NCI-H345 treated with DMSO at 0.1 percent for 48 hours (cell line): ENCODE measurements around the gene RPL35A.
A peak's percentile ranks its signal among the peaks of the same experiment; 100 is the strongest.
"Not testable (repeated sequence)": the region's sequence is repeated elsewhere in the genome, so short reads cannot be mapped to it uniquely, and the experiment has no call there.

Source experiments
- DNase-seq: peaks from one replicate; lab custom pipeline; 2025; ENCODE audit not compliant: unreplicated experiment; lab: John Stamatoyannopoulos, UW

RPL35A gene

DNA sequence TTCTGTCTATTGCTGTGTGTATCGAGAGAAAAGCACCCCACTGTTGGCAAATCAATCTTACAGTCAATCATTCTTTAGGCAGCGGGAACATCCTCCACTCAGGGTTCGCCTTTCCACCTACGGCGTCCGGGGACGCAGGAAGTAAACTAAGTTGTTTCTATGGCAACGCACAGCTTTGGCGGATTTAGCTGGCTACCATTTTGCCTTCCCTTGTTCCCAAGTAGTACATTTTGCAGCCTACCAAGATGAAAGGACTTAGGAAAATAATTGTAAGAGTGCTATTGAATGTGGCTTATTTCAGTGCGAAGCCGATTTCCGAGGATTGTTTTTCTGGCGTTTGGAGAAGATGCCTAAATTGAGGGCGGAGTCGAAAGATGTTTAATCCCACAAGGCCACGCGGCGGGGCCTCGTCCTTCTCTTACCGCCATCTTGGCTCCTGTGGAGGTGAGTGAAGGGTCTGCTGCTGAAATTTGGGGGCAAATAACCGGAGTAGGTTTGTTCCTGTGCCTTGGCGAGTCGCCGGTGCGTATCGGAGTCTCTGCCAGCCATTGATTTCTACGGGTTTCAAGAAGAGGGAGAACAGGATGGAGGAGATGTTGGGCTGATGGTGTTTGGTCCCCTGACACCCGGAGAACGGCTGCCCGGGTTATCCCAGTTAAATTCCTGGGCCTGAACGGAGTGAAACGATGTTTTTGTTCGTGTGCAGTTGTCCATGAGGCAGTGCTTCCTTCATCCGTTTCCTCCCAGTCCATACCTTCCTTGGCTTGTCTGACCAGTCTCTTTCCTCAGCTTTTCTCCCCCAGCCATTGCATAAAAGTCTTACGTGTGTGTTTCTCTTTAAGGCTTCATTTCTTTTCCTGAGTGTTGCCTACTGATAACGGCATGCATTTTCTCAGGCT lies at the start of gene RPL35A:
RPL35A (plus strand) TSS at position 413 of the 899 bp plus-strand sequence. CDS start 778 bp downstream, outside the sequence.
- peak; percentile 99 for DNase-seq

DNA sequence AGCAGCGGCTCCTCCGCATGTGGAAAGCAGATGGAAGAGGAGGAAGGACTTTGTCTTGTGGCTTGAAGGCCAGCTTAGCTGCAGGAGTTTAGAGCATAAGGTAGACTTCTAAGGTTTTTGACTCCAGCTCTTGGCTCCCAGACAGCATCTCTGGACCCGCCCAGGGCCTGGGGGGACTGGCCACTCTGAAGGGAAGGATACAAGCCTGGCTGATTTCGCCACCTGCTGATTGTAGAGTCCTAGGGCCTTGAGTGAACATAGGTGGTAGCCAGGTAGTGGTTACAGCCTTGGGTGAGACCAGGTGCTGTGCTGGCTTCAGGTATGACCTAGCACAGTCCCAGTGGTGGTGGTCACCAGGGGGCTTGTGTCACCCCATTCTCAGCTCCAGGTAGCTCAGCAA lies 48.4 kb upstream of the RPL35A start:
- no peak for DNase-seq

- DNase-seq: peak; percentile 11
Measured at GRCh38 chr3:197906023-197906849, 43.8 kb upstream of the RPL35A start.

GRCh38 chr3:197906850-197907187 lies 43.2 kb upstream of the RPL35A start:
- no peak for DNase-seq

DNA sequence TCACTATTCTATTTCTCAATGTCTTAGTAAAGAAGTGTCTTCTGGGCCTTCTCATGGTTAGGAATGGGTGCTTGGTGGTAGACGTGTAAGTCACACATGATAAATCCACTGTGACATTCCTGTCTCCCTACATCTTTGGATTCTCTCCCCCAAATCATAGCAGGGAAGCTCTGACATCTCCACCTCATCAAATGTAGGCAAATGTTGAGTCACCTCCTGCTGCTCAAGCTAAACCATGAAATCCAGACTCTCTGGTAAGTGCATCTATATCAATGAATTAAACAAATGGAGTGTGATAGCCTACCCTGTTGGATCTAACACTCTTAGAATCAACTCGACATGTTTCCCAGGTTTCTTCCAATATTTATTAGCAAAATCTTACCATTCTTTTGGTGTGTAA lies 42.8 kb upstream of the RPL35A start:
- DNase-seq: no peak

DNA sequence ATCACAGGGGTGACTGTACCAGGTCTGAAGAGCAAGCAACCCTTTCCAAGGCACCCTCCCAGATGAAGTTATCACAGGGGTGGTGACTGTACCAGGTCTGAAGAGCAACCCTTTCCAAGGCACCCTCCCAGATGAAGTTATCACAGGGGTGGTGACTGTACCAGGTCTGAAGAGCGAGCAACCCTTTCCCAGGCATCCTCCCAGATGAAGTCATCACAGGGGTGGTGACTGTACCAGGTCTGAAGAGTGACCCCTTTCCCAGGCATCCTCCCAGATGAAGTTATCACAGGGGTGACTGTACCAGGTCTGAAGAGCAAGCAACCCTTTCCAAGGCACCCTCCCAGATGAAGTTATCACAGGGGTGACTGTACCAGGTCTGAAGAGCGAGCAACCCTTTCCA lies 41.4 kb upstream of the RPL35A start:
- not testable (repeated sequence) for DNase-seq

GRCh38 chr3:197908957-197909701 lies 40.9 kb upstream of the RPL35A start:
- no peak for DNase-seq

- no peak for DNase-seq
Measured at GRCh38 chr3:197912741-197913476, 37.1 kb upstream of the RPL35A start.

DNA sequence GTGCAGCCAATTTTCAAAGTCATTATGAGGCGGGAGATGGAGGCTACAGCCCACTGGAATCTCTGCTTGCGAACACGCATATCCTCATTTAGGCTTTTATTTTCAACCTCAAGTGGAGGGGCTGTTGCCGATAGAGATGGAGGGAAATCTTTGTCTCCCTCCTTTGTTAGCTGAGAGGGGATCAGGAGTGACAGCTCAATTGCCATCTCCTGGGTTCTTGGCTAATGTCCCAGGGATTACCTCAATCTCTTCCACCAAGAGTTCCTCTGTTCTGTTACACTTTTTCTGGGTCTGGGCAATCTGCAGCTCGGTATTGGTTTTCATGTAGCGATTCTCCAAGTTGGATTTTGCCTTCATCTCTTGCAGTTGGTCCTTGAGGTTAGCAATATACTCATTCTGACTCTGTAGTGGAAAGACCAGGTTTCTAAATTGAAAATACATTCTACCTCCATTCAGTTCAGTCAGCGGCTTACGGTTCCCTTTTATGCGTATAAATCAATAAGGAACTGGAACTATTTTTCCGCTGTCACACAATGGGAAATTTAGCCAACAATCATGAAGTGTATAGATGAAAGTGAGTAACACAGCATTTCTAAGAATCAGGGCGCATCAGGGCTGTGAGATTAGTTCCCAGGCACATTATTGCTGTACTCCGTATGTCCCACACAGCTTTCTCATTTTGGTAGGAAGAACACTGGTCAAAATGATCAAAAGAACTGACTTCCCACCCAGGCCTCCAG lies 36.2 kb upstream of the RPL35A start:
- DNase-seq: no peak

DNA sequence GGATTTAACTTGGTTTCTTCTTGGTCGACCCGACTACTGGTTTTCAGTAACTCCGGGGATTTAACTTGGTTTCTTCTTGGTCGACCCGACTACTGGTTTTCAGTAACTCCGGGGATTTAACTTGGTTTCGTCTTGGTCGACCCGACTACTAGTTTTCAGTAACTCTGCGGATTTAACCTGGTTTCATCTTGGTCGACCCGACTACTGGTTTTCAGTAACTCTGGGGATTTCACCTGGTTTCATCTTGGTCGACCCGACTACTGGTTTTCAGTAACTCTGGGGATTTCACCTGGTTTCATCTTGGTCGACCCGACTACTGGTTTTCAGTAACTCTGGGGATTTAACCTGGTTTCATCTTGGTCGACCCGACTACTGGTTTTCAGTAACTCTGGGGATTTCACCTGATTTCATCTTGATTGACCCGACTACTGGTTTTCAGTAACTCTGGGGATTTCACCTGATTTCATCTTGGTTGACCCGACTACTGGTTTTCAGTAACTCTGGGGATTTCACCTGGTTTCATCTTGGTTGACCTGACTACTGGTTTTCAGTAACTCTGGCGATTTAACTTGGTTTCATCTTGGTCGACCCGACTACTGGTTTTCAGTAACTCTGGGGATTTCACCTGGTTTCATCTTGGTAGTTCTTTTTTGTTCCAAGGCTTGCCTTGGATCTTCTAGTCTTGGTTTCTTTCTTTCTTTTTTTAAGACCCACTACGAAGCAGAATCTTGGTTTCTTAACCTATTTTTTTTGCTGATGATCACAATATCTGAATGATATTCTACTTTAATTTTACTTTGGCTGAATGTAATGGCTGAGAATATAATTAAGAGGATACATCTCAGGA lies 28.3 kb upstream of the RPL35A start:
- DNase-seq: not testable (repeated sequence)

- no peak for DNase-seq
Measured at GRCh38 chr3:197926418-197926817, 23.6 kb upstream of the RPL35A start.

DNA sequence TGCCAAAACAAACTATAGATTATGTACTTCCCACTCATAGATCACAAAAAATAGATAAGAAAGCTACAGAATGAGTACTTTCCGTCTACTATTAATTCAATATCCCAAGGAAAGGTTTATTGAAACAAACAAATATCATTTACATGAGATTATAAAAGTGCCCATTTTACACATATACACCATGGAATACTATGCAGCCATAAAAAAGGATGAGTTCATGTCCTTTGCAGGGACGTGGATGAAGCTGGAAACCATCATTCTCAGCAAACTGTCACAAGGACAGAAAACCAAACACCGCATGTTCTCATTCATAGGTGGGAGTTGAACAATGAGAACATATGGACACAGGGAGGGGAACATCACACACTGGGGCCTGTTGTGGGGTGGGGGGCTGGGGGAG lies 22.4 kb upstream of the RPL35A start:
- DNase-seq: not testable (repeated sequence)

DNA sequence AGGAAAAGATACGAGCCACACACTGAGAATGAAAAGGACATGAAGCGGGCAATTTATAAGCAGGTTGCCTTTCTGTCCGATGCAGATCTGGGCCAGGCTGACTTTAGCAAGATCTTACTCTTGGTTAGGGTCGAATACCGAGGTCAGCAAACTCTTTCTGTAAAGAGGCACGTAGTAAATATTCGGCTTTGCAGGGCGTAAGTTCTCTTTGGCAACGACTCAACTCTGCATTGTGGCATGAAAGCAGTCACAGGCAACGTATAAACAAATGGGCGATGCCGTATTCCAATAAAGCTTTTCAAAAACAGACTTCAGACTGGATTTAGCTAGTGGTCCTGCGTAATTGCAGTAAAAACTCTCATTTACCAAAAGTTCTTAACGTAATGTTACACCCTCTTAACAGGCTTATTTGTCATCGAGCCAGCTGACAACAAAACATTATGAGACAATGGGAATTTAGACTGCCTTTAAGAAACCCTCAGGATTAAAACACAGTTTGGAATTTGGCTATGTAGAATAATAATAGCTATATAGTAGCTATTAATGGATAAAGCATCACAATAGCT lies 13.1 kb upstream of the RPL35A start:
- no peak for DNase-seq

DNA sequence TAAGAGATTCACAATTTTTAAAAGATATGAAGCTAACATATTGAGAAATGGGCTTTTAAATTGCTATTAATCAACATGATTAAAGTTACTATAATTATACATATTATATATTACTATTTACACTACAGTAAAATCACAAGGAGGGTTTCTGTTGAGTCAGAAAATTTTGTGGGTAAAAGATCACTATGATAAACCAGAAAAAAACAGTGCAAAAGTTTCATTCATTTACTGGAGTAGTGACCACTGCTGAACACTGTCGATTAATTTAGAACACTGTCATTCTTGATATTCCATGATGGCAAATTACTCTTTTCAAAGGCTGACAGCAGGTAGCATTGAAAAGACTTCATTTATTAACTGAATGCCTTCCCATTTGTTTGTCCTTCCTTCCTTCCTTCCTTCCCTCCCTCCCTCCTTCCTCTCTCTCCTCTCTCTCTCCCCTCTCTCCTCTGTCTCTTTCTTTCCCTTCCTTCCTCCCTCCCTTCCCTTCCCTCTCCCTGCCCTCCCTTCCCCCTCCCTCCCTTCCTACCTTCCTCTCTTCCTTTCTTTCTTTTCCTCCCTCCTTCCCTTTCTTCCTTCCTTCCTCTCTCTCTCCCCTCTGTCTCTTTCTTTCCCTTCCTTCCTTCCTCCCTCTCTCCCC lies 9.1 kb upstream of the RPL35A start:
- no peak for DNase-seq

- peak; percentile 9 for DNase-seq
Measured at GRCh38 chr3:197942956-197943556, 6.9 kb upstream of the RPL35A start.

DNA sequence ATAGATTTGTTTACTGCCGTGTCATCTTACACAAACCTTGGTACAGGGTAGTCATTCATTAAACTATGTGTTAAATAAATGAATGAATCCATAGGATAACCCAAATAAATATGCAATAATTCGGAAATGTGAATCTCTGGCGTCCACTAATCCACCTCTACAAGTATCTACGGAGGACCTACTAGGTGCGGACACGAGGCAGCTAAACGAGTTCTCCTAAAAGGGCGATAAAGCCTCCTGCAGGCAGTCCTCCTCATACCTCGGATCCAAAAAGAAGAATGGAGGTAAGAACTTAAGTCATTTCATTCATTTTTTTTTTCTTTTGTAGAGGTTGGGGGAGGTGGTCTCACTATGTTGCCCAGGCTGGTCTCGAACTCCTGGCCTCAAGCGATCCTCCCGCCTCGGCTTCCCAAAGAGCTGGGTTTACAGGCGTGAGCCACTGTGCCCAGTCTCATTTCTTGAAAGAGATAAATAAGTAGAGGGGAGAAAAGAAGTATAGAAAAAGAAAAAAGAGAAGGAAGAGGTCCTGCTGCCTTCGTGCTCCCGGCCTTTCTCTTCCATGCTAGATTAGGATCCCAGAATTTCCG lies 706 bp upstream of the RPL35A start:
- no peak for DNase-seq

DNA sequence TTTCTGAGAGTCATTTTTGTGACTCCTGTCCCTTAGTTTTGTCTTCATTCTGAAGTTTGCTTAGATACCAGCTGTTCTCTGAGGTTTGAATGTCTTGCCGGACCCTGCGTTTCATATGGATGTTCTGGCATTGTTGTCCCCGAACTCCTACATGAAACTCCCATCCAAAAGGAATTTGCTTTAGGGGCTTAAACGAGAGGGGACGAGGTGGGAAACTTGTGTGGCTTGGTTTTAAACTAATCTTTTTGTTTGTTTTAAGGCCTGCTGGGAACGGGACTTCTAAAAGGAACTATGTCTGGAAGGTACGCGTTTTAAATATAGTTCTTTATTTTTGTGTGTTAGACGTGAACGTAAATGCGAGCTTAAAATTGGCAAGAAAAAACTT lies 679 bp downstream of the RPL35A start:
- no peak for DNase-seq
